ENCODE results near the gene NEGR1.
A peak's percentile ranks its signal among the peaks of the same experiment; 100 is the strongest.

NEGR1 gene

DNA sequence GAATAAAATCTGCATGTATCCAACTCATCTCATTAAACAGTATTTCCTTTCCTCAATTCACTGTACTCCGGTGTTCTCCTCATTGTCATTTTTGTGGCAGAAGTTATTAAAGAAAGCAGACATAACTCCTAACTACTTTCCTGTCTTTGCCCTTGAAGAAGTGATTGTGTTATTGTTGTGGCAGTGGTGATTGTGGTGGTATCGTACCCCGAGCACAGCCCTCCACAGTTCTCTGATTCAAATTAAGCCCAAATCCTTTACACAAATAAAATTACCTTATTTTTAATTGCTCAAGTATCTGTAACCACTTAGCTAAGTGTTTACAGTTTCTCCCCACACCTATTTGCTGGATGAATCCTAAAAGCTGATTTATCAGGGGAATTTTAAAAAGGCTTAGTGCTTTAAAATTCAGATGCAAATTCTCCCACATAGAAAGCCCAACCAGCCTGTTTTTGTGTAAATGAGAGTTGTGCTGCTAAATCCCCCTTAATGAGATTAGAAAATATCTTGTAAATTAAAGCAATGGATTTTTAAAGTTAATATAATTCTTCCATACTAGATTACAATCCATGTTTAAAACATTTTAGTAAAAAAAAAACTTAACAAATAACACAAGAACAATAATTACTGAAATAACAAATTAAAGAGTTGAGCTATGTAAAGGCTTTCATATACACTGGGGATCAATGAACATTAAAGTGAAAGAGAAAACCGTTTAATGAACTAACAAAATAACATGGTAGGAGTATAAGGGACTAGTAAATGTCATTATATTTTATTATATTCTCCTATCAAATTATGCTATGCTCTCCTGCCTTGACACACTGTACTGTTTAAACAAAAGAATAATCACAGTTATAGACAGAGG, 259.0 kb downstream of the NEGR1 start:
- no peak for DNase-seq (ENCODE audit: low spot score)

DNA sequence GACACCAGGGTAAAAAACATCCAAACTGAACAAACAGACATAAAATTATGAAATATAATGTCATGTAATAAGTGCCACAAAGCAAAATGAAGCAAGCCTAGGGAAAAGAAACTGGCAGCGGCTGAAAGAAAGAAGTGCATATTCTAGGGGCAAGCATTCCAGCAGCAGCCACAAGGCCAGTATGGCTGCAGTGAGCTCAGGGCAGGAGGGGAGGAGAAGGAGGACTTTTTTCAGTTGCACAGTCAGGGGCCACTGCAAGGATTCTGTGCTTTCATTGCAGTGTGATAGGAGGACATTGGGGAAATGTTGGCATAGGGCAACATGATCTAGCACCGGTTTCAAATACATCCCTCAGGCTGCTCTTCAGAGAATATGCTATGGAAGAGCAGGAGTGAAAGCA, 263.8 kb downstream of the NEGR1 start:
- DNase-seq (ENCODE audit: low spot score), result no peak

GRCh38 chr1:72015006-72015405, 267.3 kb downstream of the NEGR1 start:
- no peak for DNase-seq (ENCODE audit: low spot score)

GRCh38 chr1:72013161-72013560, 269.2 kb downstream of the NEGR1 start:
- DNase-seq (ENCODE audit: low spot score), result no peak

- no peak for DNase-seq (ENCODE audit: low spot score)
Observed at GRCh38 chr1:72011721-72012120, 270.6 kb downstream of the NEGR1 start.

DNA sequence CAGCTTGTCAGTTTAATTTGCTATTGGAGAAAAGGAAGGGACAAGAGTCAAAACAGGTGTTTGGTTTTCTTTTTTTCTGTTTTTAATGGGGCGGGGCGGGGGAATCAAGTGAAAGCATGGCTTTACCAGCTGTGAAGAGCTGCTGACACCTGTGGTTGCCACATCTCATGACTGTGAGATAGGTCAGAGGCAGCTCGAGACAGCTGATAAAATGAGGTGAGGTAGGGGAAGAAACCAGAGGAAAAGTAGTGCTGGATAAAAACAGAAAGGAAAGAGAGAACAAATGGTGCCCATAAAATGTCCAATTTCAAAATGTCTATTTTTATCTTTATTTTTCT, 272.3 kb downstream of the NEGR1 start:
- no peak for DNase-seq (ENCODE audit: low spot score)

GRCh38 chr1:72009173-72010093, 272.9 kb downstream of the NEGR1 start:
- DNase-seq (ENCODE audit: low spot score), result no peak

- no peak for DNase-seq (ENCODE audit: low spot score)
Observed at GRCh38 chr1:72007312-72007711, 275.0 kb downstream of the NEGR1 start.

DNA sequence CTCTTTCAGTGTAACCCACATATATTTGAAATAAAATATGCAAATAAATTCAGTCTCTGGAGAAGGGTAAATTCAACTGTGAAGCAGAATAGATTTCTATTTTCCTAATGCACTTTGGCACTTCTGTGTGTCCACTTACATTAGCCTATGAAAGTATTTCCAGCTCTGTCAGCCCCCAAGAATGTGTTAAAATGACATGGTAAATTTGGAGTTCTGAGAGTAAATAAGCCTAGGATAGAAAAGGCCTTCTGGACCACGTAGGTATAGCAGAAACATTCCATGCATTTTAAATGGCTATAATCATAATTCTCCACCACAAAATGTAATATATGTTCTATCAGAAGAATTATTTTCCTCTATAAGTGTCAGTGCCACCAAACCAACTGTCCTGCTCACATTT, 276.2 kb downstream of the NEGR1 start:
- DNase-seq (ENCODE audit: low spot score), result no peak

DNA sequence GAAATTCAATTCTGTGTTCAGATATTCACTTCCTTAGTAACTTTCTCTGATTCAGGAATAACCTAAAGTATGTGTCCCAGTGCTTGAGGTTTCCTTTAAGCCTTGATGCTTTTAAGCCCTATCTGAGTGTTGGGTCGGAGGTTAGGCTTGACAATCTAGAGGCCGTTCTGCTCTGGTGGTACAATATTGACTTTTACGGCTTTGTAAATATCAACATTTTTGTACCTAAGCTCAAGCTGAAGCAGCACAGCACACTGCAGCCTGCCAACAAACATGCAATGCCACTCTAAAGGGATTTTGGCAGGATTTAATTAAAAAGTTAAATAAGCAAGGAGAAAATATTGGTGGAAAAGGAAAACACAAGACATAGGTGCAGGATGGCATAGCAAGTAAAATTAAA, 279.2 kb downstream of the NEGR1 start:
- peak; percentile 5 for DNase-seq (ENCODE audit: low spot score)

DNA sequence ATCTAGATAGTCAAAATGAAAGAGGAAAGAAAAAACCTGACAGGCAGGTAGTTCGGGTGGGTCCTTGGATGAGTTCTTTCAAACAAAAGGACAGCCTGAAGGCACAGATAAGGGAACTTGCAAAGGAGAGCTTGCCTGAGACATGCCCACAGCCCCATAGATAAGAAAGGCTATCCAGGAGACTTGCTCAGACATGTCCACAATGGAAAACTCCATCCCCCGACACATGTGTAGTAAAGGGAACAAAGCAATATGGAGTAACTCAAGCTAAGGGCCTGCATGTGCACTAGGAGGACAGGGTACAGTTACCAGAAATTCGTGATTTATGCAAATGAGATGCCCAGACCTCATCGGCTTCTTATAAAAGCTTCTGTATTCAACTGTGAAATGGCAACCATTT, 281.5 kb downstream of the NEGR1 start:
- no peak for DNase-seq (ENCODE audit: low spot score)

DNA sequence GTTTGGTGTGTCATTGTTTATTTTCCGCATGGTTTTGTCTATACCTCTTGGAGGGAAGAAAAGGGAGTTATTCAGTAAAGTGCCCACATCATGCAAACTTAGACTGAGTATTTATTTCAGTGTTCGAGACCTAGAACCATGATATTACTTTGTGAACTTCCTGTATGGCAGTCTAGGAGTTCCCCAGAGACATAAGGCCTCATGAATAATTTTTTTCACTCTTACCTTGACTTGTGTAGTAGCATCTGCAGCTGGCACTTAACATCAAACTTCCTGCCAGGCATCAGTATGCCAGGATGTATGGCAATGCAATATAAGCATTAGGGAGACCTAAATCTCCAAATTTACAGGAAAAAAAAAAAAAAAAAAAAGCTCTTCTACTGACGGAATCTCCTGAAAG, 287.7 kb downstream of the NEGR1 start:
- no peak for DNase-seq (ENCODE audit: low spot score)

GRCh38 chr1:71987181-71987580, 295.2 kb downstream of the NEGR1 start:
- DNase-seq (ENCODE audit: low spot score), result no peak

GRCh38 chr1:71986160-71986559, 296.2 kb downstream of the NEGR1 start:
- DNase-seq (ENCODE audit: low spot score), result no peak

- no peak for DNase-seq (ENCODE audit: low spot score)
Observed at GRCh38 chr1:71980556-71980955, 301.8 kb downstream of the NEGR1 start.

DNA sequence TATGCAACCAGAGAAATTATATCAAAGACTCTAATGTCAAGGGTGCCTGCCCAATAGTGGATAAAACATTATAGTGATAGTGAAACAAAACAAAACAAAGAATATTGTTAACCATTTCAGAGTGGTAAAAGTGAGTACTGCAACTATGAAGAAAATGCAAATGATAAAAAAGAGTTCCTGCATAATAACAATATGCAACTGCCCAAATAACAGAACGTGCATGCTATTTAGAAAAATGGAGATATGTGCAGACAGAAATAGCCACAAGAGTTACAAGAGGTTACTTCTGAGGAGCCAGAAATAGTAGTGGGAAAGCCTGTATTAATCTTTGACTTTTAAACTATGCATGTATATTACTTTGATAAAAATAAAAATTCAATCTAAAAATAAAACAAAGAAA, 302.5 kb downstream of the NEGR1 start:
- no peak for DNase-seq (ENCODE audit: low spot score)

DNA sequence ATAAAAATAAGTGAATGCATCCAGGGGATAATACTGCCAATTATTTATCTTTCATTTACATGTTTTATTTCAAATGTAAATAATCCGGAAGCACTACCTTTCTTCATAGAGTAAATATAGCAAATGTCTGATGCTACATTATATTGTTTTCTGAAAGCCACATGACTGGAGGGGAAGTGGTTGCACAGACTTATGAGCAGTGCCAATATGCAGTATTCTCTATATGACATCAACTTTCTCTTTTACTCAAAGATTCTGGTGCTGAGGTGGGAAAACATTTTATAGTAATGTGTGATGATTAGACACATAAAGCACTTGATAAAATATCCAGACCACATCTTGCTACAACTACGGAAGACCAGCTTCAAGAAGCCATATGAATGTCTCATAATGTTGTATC, 314.7 kb downstream of the NEGR1 start:
- DNase-seq (ENCODE audit: low spot score), result no peak

- no peak for DNase-seq (ENCODE audit: low spot score)
Observed at GRCh38 chr1:71964188-71964587, 318.2 kb downstream of the NEGR1 start.

- no peak for DNase-seq (ENCODE audit: low spot score)
Observed at GRCh38 chr1:71956613-71957285, 325.6 kb downstream of the NEGR1 start.

DNA sequence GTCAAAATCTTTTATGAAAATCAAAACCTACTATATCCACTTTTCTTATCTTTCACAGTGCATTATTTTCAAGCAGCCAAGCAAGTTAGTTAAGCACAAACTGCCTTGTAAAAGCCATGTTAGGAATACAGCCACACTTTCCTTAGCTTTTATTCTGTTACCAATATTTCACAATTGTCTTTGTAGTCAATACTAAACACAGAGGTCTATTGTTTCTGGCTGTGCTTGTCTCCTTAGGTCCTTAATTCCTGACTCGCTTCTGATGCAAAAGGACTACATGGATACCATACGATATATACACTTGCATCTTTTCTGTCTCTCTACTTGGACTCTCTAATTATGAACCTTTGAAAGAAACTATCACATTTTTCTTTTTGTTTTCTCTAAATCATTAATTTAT, 331.8 kb downstream of the NEGR1 start:
- no peak for DNase-seq (ENCODE audit: low spot score)

DNA sequence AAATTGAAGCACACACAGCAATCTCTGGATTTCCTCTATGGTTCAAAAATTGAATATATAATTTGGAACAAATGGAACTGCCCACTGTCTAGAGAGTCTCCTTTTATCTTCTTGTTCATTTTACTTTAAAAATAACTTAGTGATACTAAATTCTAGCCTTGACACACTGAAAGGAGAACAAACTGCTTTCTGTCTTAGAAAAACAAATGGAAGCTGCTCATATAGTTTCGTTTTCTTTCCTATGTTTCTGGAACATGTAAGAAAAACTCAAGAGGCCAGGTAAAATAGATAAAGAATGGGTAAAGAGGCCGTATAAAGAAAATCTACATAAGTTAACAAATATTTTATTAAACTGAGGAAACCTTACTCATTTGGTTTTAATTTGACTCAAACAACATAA, 332.7 kb downstream of the NEGR1 start:
- no peak for DNase-seq (ENCODE audit: low spot score)

DNA sequence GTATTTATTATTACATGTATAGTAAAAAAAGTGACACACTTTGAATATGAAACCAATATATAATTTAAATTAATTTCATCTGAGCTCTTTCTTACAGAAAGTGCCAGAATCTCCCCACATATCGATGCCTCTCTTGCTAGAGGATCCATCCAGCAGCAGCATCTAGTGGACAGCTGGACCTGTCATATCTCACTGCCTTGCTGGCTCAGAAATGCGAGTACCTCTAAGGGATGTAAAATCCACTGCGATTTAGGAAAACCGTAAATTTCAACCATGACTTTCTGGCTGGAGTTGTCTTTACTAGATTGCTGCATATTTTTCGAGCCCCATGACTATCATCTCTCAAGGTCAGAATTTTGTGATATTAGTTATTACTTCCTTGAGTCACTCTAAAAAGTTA, 333.8 kb downstream of the NEGR1 start:
- no peak for DNase-seq (ENCODE audit: low spot score)

- peak; percentile 10 for DNase-seq (ENCODE audit: low spot score)
Observed at GRCh38 chr1:71944006-71944405, 338.3 kb downstream of the NEGR1 start.
